T47D (cell line): Measurements from ENCODE around the gene PKD1L1.

Experiments
- DNase-seq, 2 experiments: peaks; one replicate each; pipeline versions ENCODE4 v3.0.0 to v3.0.0-alpha.2; 2011 to 2012; ENCODE audit warnings: low read depth in 1 of 2, low spot score in 1 of 2
- JUND ChIP-seq: IDR thresholded peaks from 2 replicates; pipeline ENCODE4 v1.6.1; 2012; ENCODE audit warnings: low read depth
- in situ Hi-C: cut with HindIII; loops from 2 replicates; pipeline ENCODE4 v1.10.0; 2016; ENCODE audit warnings: low sequenced_read_pairs, low pct_unique_long_range_greater_than_20kb

The PKD1L1 gene

GRCh38 chr7:47787249-47788069 lies 160.8 kb downstream of the PKD1L1 start:
- in situ Hi-C loops: no loop called here
- no peak for TF ChIP-seq JUND
- no peak for DNase-seq

GRCh38 chr7:47786557-47787248 lies 161.6 kb downstream of the PKD1L1 start:
- peak; percentile 23; the same call in 1 of the 2 replicates for TF ChIP-seq JUND
- in situ Hi-C loops: no loop called here
- DNase-seq: peak in 1 of 2 experiments; percentile 42

- DNase-seq: no peak
- TF ChIP-seq JUND: no peak
- in situ Hi-C loops: no loop called here
Measured at GRCh38 chr7:47785923-47786556, 162.2 kb downstream of the PKD1L1 start.

- TF ChIP-seq JUND: no peak
- in situ Hi-C loops: no loop called here
- DNase-seq: no peak
Measured at GRCh38 chr7:47783456-47784223, 164.6 kb downstream of the PKD1L1 start.

- in situ Hi-C loops: no loop called here
- no peak for DNase-seq
- TF ChIP-seq JUND: no peak
Measured at GRCh38 chr7:47782792-47783191, 165.5 kb downstream of the PKD1L1 start.

- in situ Hi-C loops: no loop called here
- TF ChIP-seq JUND: no peak
- no peak for DNase-seq
Measured at GRCh38 chr7:47782022-47782421, 166.2 kb downstream of the PKD1L1 start.

- no peak for TF ChIP-seq JUND
- in situ Hi-C loops: no loop called here
- no peak for DNase-seq
Measured at GRCh38 chr7:47780555-47780954, 167.7 kb downstream of the PKD1L1 start.

- no peak for DNase-seq
- TF ChIP-seq JUND: no peak
- in situ Hi-C loops: no loop called here
Measured at GRCh38 chr7:47779341-47779771, 168.9 kb downstream of the PKD1L1 start.

GRCh38 chr7:47778153-47778661 lies 170.1 kb downstream of the PKD1L1 start:
- TF ChIP-seq JUND: no peak
- in situ Hi-C loops: no loop called here
- DNase-seq: no peak

- in situ Hi-C loops: no loop called here
Measured at GRCh38 chr7:47777531-47778152, 170.6 kb downstream of the PKD1L1 start.

GRCh38 chr7:47776335-47776734 lies 171.9 kb downstream of the PKD1L1 start:
- DNase-seq: no peak
- in situ Hi-C loops: no loop called here
- TF ChIP-seq JUND: no peak

More at GRCh38 chr7:47777531-47778152, 170.6 kb downstream of the PKD1L1 start:
- no peak for TF ChIP-seq JUND
- no peak for DNase-seq

GRCh38 chr7:47775238-47775637 lies 173.0 kb downstream of the PKD1L1 start:
- in situ Hi-C loops: no loop called here
- no peak for DNase-seq
- TF ChIP-seq JUND: no peak
